HEK293T (cell line): ENCODE results near the gene CSH2.

Source experiments
- CTBP1 ChIP-seq: fragments of 450-650 bp; IDR thresholded peaks from 2 replicates; pipeline ENCODE4 v1.6.1; 2016; ENCODE audit warnings: borderline replicate concordance
- ELF4 ChIP-seq: fragments of 450-650 bp; IDR thresholded peaks from 2 replicates; pipeline ENCODE4 v1.6.1; 2017; ENCODE audit warnings: antibody characterized with exemption
- FOXA1 ChIP-seq: fragments of 450-650 bp; IDR thresholded peaks from 2 replicates; pipeline ENCODE4 v1.6.1; 2016; ENCODE audit warnings: mild to moderate bottlenecking
- FOXK2 ChIP-seq: fragments of 450-650 bp; IDR thresholded peaks from 2 replicates; pipeline ENCODE4 v1.6.1; 2016; ENCODE audit warnings: mild to moderate bottlenecking
- HDGF ChIP-seq: fragments of 450-650 bp; IDR thresholded peaks from 2 replicates; pipeline ENCODE4 v1.6.1; 2017; ENCODE audit warnings: antibody characterized with exemption, borderline replicate concordance
- L3MBTL2 ChIP-seq: fragments of 450-650 bp; conservative IDR thresholded peaks from 2 replicates; pipeline ENCODE4 v1.6.1; 2016; ENCODE audit warnings: mild to moderate bottlenecking
- LEF1 ChIP-seq: fragments of 450-650 bp; IDR thresholded peaks from 2 replicates; pipeline ENCODE4 v1.6.1; 2017; ENCODE audit warnings: mild to moderate bottlenecking, borderline replicate concordance
- SP1 ChIP-seq: fragments of 450-650 bp; IDR thresholded peaks from 2 replicates; pipeline ENCODE4 v1.6.1; 2017
- SUZ12 ChIP-seq: fragments of 450-650 bp; IDR thresholded peaks from 2 replicates; pipeline ENCODE4 v1.6.1; 2016; ENCODE audit warnings: mild to moderate bottlenecking

DNA sequence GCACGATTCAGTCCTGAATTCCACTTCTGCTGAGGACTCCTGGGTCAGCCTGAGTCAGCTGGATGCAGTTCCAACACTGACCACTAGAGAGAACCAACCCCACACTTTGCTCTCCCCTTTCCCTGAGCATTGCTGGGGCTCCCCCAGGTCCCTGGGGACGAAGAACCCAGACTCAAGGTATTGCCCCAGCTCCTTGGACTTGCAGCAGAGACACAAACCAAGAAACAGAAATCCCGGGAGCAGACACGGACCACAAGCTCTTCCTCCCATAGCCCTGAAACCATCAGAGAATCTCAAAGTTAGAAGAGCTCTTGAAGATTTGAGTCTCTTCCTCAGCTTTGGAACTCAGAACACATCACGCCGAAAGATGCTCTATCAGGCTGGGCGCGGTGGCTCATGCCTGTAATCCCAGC lies 45.8 kb upstream of the CSH2 start:
- TF ChIP-seq HDGF = no peak
- TF ChIP-seq SP1 = no peak
- TF ChIP-seq CTBP1 = no peak
- no peak for TF ChIP-seq FOXK2
- no peak for TF ChIP-seq FOXA1
- no peak for TF ChIP-seq SUZ12
- TF ChIP-seq L3MBTL2 = no peak
- TF ChIP-seq LEF1 = no peak
- TF ChIP-seq ELF4 = no peak
